HepG2 (cell line): ENCODE measurements around the gene PISD. TPM values are rescaled to one million over a fixed set of nuclear protein-coding genes. Genes with fewer than 3 reads are reported as not detected.

Source experiments
- CREM ChIP-seq, 2 experiments: sonication (generic) in 1 of 2; formaldehyde crosslinking in 1 of 2; IDR thresholded peaks; 2 replicates each; pipeline versions ENCODE4 v1.4.0 to v1.6.1; 2016 to 2020; ENCODE audit warnings: antibody characterized with exemption in 1 of 2, mild to moderate bottlenecking in 1 of 2, missing genetic modification reagents in 1 of 2
- FOXA1 ChIP-seq, 2 experiments: fragments of 450-650 bp in 1 of 2; sonication (generic) in 1 of 2; formaldehyde crosslinking in 1 of 2; IDR thresholded peaks; 2 replicates each; pipeline versions ENCODE4 v1.4.0 to v1.6.1; 2016 to 2020; ENCODE audit warnings: missing genetic modification reagents in 1 of 2
- FOXP4 ChIP-seq: sonication (generic); formaldehyde crosslinking; IDR thresholded peaks from 2 replicates; pipeline ENCODE4 v1.4.0; 2020; ENCODE audit warnings: missing genetic modification reagents
- HBP1 ChIP-seq: IDR thresholded peaks from 2 replicates; pipeline ENCODE4 v1.6.1; 2016; ENCODE audit warnings: low read depth, control low read depth
- KDM5B ChIP-seq: sonication (generic); formaldehyde crosslinking; IDR thresholded peaks from 2 replicates; pipeline ENCODE4 v1.4.0; 2020; ENCODE audit warnings: missing genetic modification reagents, mild to moderate bottlenecking, borderline replicate concordance
- MAFF ChIP-seq: IDR thresholded peaks from 2 replicates; pipeline ENCODE4 v1.6.1; 2011; ENCODE audit warnings: low read depth, low read length, improper control_type of control experiment
- MTF2 ChIP-seq: sonication (generic); formaldehyde crosslinking; IDR thresholded peaks from 2 replicates; pipeline ENCODE4 v1.5.0; 2020; ENCODE audit warnings: missing genetic modification reagents, borderline replicate concordance
- NONO ChIP-seq, 2 experiments: fragments of 450-650 bp in 1 of 2; sonication (generic) in 1 of 2; formaldehyde crosslinking in 1 of 2; IDR thresholded peaks in 1 of 2; conservative IDR thresholded peaks in 1 of 2; 2 replicates each; pipeline versions ENCODE4 v1.6.1 to v1.8.0; 2017 to 2022; ENCODE audit warnings: mild to moderate bottlenecking in 1 of 2, missing genetic modification reagents in 1 of 2, moderate library complexity in 1 of 2
- PHF8 ChIP-seq: sonication (generic); formaldehyde crosslinking; IDR thresholded peaks from 2 replicates; pipeline ENCODE4 v1.5.0; 2020; ENCODE audit warnings: missing genetic modification reagents
- YEATS2 ChIP-seq: sonication (generic); formaldehyde crosslinking; IDR thresholded peaks from 2 replicates; pipeline ENCODE4 v1.4.0; 2020; ENCODE audit warnings: missing genetic modification reagents, borderline replicate concordance
- YEATS4 ChIP-seq: sonication (generic); formaldehyde crosslinking; IDR thresholded peaks from 2 replicates; pipeline ENCODE4 v1.4.0; 2020; ENCODE audit warnings: missing genetic modification reagents, borderline replicate concordance
- ZBTB20 ChIP-seq: sonication (generic); formaldehyde crosslinking; IDR thresholded peaks from 2 replicates; pipeline ENCODE4 v1.8.1; 2023; ENCODE audit warnings: missing genetic modification reagents, low read depth, mild to moderate bottlenecking, borderline replicate concordance
- ZFP82 ChIP-seq: sonication (generic); formaldehyde crosslinking; IDR thresholded peaks from 2 replicates; pipeline ENCODE4 v1.5.1; 2020; ENCODE audit warnings: mild to moderate bottlenecking, missing genetic modification reagents, borderline replicate concordance
- ZMAT3 ChIP-seq: sonication (generic); formaldehyde crosslinking; conservative IDR thresholded peaks from 2 replicates; pipeline ENCODE4 v1.7.0; 2021; ENCODE audit warnings: missing genetic modification reagents
- ZNF614 ChIP-seq: IDR thresholded peaks from 2 replicates; pipeline ENCODE4 v1.6.1; 2018; ENCODE audit warnings: missing biosample characterization, missing genetic modification reagents, inconsistent platforms, borderline replicate concordance
- ZNF749 ChIP-seq: sonication (generic); formaldehyde crosslinking; IDR thresholded peaks from 2 replicates; pipeline ENCODE4 v1.8.0; 2022; ENCODE audit warnings: mild to moderate bottlenecking, missing genetic modification reagents, moderate library complexity, borderline replicate concordance
- ZNF879 ChIP-seq: sonication (generic); formaldehyde crosslinking; IDR thresholded peaks from 2 replicates; pipeline ENCODE4 v1.8.1; 2023; ENCODE audit warnings: missing genetic modification reagents
- polyA plus RNA-seq, 8 experiments: library from polyadenylated mRNA; depleted of rRNA in 3 of 8; stranded (reverse) in 7 of 8; unstranded in 1 of 8; fragments of >200 nt; fragmentation: Illumina TruSeq in 4 of 8; extraction: Trizol in 4 of 8; gene quantifications; 2 replicates each; pipeline versions ENCODE4 v1.2.1 to v1.2.3, GENCODE V29; 2011 to 2016; ENCODE audit warnings: low read depth in 4 of 8, missing spikeins in 1 of 8, mixed read lengths in 1 of 8; ENCODE audit not compliant: insufficient read depth in 1 of 8
- total RNA-seq, 5 experiments: library from RNA; depleted of rRNA; stranded (reverse); fragments of >200 nt; fragmentation: Illumina TruSeq; extraction: Trizol; gene quantifications; 2 replicates each; pipeline ENCODE4 v1.2.3, GENCODE V29; 2016; ENCODE audit warnings: low read depth in 1 of 5
- TF ChIP-seq, protein P1 (sequence below): sonication (generic); formaldehyde crosslinking; IDR thresholded peaks from 2 replicates; pipeline ENCODE4 v1.5.0; 2020; ENCODE audit warnings: mild to moderate bottlenecking, missing genetic modification reagents
- TF ChIP-seq, protein P2 (sequence below): sonication (generic); formaldehyde crosslinking; IDR thresholded peaks from 2 replicates; pipeline ENCODE4 v1.4.0; 2020; ENCODE audit warnings: mild to moderate bottlenecking, missing genetic modification reagents
- TF ChIP-seq, protein P3 (sequence below): sonication (generic); formaldehyde crosslinking; IDR thresholded peaks from 2 replicates; pipeline ENCODE4 v1.8.0; 2022; ENCODE audit warnings: mild to moderate bottlenecking, missing genetic modification reagents; ENCODE audit not compliant: insufficient replicate concordance

PISD gene
- total and polyA plus RNA-seq, 2 of the 13 experiments (the other 11 are each of a cell fraction or from before 2014, with no cell fraction given): 30.1 to 47.7 TPM

DNA sequence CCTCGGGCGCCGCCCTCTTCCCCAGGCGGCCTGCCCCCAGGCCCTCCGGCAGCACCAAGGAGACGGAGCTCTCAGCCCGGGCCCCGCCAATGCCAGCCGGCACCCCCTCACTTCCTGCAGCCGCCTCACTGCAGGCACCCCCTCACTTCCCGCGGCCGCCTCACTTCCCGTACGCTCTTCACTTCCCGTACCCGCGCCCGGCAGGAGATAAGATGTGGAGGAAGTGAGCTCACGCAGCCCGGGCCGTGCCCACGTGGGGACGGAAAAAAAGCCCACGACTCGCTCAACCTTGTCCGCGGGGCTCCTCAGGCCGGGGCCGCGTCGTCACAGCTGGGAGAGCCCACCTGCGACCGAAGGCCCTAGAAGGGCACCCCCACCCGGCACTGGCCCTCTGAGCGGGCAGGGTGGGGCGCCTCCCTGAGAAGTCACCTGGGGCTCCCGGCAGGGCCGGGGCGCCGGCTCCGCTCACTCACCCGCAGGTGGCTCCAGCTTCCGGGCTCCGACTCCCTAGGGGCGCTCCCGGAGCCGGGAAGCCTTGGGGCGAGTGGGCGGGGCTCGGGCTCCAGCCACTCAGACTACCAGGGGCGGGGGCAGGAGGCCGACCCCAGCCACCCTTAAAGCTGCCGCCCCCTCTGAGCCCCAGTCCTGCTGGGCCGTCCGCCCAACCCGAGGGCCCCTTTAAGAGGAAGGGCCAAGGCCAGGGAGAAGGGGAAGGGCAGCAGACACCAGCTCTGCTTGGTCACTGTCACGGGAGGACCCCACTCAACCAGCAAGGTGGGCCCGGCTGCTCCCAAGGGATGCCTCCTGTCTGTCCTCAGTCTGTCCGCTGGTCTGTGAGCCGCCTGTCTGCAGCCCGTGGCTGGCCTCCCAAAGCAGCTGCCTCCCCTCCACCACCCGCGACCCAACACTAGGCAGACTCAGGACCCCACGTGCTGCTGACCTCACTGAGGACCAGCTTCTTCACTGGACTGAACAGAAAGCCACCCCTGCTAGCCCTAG lies 31.4 kb downstream of the PISD start (continued):
- TF ChIP-seq FOXP4 (CRISPR knock-in tag) (no peak), HBP1 (CRISPR knock-in tag) (no peak), YEATS2 (CRISPR knock-in tag) (no peak), NONO (IDR thresholded peaks at IDR 0.05) (no peak), NONO (CRISPR knock-in tag; conservative IDR thresholded peaks at IDR 0.05) (peak; percentile 62; the same call in 1 of the 2 replicates), FOXA1 (IDR thresholded peaks at IDR 0.05) (no peak), FOXA1 (CRISPR knock-in tag; IDR thresholded peaks at IDR 0.05) (no peak; the same call in 1 of the 2 replicates), ZFP82 (CRISPR knock-in tag) (no peak), CREM (IDR thresholded peaks at IDR 0.05) (no peak), CREM (CRISPR knock-in tag; IDR thresholded peaks at IDR 0.05) (no peak), PHF8 (CRISPR knock-in tag) (peak; percentile 68), MAFF (no peak), ZMAT3 (CRISPR knock-in tag) (no peak), KDM5B (CRISPR knock-in tag) (peak; percentile 3; the same call in 1 of the 2 replicates), ZNF749 (no peak), ZNF614 (CRISPR knock-in tag) (no peak), MTF2 (CRISPR knock-in tag) (0 out of 2 replicates have a peak, but pooled peaks have one; percentile 35), YEATS4 (peak; percentile 24; the same call in 1 of the 2 replicates), ZNF879 (CRISPR knock-in tag) (no peak), ZBTB20 (CRISPR knock-in tag) (no peak)
- TF ChIP-seq, protein P1, sequence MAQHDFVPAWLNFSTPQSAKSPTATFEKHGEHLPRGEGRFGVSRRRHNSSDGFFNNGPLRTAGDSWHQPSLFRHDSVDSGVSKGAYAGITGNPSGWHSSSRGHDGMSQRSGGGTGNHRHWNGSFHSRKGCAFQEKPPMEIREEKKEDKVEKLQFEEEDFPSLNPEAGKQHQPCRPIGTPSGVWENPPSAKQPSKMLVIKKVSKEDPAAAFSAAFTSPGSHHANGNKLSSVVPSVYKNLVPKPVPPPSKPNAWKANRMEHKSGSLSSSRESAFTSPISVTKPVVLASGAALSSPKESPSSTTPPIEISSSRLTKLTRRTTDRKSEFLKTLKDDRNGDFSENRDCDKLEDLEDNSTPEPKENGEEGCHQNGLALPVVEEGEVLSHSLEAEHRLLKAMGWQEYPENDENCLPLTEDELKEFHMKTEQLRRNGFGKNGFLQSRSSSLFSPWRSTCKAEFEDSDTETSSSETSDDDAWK (CRISPR knock-in tag): no peak
- TF ChIP-seq, protein P2, sequence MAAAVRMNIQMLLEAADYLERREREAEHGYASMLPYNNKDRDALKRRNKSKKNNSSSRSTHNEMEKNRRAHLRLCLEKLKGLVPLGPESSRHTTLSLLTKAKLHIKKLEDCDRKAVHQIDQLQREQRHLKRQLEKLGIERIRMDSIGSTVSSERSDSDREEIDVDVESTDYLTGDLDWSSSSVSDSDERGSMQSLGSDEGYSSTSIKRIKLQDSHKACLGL (CRISPR knock-in tag): peak; percentile 91; the same call in 1 of the 2 replicates
- TF ChIP-seq, protein P3, sequence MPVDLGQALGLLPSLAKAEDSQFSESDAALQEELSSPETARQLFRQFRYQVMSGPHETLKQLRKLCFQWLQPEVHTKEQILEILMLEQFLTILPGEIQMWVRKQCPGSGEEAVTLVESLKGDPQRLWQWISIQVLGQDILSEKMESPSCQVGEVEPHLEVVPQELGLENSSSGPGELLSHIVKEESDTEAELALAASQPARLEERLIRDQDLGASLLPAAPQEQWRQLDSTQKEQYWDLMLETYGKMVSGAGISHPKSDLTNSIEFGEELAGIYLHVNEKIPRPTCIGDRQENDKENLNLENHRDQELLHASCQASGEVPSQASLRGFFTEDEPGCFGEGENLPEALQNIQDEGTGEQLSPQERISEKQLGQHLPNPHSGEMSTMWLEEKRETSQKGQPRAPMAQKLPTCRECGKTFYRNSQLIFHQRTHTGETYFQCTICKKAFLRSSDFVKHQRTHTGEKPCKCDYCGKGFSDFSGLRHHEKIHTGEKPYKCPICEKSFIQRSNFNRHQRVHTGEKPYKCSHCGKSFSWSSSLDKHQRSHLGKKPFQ (CRISPR knock-in tag): peak; percentile 23
